Fibroblast of villous mesenchyme (primary cell): Measurements from ENCODE around the gene METTL4. TPM values are rescaled to one million over a fixed set of nuclear protein-coding genes. Genes with fewer than 3 reads are reported as not detected.

ENCODE experiments used
- DNase-seq: peaks from one replicate; pipeline ENCODE4 v3.0.0-alpha.2; 2010; ENCODE audit warnings: low read depth
- H3K4me3 ChIP-seq: 2 replicates; pipeline ENCODE4 v1.5.1; 2011; ENCODE audit warnings: low read depth, mild to moderate bottlenecking, low read length
- total RNA-seq: library from RNA; depleted of rRNA; stranded (reverse); fragments of >200 nt; gene quantifications from 2 replicates; pipeline ENCODE4 v1.2.3, GENCODE V29; 2012
- TF ChIP-seq, protein P1 (sequence below): IDR thresholded peaks from 2 replicates; pipeline ENCODE4 v1.5.1; 2012; ENCODE audit warnings: low read depth, mild to moderate bottlenecking, low read length; ENCODE audit not compliant: insufficient read depth

Gene METTL4
- total RNA-seq, 1 donor, result 15.1 TPM

DNA sequence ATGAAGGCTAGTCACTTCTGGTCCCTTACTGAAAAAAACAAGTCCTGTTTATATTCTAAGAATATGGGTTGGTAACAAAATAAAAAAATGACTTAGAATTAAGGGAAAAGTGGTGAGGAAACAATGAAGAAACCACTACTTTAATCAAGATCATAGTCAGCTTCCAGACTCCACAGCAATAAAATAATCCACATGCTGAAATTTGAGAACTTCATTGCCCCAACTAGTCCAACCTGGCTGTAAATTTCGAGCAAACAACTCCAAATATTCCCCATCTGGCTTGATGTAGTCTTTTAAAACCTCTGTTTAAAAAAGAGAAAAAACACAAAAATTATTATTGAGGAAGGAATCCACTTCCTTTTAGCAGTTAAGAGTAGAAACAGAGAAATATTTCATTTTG lies 32.5 kb downstream of the METTL4 start:
- DNase-seq, result peak; percentile 74
- TF ChIP-seq, protein P1, sequence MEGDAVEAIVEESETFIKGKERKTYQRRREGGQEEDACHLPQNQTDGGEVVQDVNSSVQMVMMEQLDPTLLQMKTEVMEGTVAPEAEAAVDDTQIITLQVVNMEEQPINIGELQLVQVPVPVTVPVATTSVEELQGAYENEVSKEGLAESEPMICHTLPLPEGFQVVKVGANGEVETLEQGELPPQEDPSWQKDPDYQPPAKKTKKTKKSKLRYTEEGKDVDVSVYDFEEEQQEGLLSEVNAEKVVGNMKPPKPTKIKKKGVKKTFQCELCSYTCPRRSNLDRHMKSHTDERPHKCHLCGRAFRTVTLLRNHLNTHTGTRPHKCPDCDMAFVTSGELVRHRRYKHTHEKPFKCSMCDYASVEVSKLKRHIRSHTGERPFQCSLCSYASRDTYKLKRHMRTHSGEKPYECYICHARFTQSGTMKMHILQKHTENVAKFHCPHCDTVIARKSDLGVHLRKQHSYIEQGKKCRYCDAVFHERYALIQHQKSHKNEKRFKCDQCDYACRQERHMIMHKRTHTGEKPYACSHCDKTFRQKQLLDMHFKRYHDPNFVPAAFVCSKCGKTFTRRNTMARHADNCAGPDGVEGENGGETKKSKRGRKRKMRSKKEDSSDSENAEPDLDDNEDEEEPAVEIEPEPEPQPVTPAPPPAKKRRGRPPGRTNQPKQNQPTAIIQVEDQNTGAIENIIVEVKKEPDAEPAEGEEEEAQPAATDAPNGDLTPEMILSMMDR, result no peak
- no peak overlapping the region for H3K4me3 ChIP-seq

GRCh38 chr18:2538236-2538635 lies 33.1 kb downstream of the METTL4 start:
- no peak overlapping the region for H3K4me3 ChIP-seq
- no peak for DNase-seq
- TF ChIP-seq, protein P1, result no peak

DNA sequence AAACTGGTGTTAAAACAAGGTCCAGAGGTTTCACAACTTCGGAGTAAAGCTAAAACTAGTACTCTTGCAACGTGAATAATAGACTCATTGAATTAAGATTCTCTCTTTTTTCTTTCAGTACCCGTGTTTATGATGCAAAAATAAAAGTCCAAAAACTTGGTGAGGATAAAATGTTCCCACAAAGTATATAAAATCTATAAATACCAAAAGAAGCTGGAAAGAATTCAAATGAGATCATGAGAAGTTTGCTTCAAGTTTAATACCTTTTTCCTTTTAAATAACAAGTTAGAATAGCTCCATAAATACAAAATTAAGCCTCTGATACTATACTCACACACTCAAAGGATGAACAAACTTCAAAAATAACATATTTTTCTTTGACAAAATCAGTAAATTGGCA lies 34.0 kb downstream of the METTL4 start:
- TF ChIP-seq, protein P1, result no peak
- H3K4me3 ChIP-seq, result no peak overlapping the region
- peak; percentile 34 for DNase-seq

DNA sequence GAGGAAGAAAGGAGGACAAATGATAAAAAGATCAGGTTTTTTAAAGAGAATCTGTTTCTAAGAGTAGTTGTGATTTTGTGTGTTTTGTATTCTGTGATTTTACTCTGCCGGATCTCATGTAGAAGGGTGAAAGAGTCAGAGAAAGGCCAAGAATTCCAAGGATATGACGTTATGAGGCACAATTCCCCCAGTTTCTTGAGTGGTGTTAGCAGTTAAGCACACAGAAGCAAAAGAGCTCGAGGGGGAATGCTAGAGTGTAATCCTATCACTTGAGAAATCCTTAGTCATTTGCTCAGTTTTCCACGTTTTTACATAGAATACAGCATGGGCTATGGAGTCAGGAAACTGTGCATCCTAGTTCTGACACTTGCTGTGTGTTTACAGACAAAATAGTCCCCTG lies 34.8 kb downstream of the METTL4 start:
- DNase-seq, result peak; percentile 86
- no peak overlapping the region for H3K4me3 ChIP-seq
- TF ChIP-seq, protein P1, result no peak

GRCh38 chr18:2536063-2536462 lies 35.2 kb downstream of the METTL4 start:
- H3K4me3 ChIP-seq, result no peak overlapping the region
- TF ChIP-seq, protein P1, result no peak
- DNase-seq, result no peak

GRCh38 chr18:2535419-2535910 lies 35.8 kb downstream of the METTL4 start:
- DNase-seq, result no peak
- TF ChIP-seq, protein P1, result no peak
- H3K4me3 ChIP-seq, result no peak overlapping the region

DNA sequence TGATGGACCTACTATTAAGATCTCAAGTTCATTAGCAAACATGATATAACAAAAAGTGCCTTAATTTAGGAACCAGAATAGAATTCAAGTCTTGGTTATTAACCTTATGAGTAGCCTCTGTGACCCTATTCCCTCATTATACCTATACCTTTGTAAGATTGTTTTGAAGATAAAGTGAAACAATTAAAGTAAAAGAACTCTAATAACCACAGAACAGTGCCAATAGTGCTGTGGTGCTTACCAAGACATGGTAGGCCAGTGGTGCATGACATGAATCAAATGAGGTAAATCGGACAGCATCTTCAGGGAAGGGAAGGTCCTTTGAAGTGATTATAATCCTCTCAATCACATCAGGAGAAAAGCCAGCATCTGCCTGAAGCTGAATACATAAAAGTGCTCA lies 36.4 kb downstream of the METTL4 start:
- no peak for DNase-seq
- TF ChIP-seq, protein P1, result no peak

More for the DNA sequence above, 36.4 kb downstream of the METTL4 start:
- H3K4me3 ChIP-seq, result no peak overlapping the region
